Rectal smooth muscle tissue (tissue), 1 donor: ENCODE data around the gene KCNB1.

ENCODE experiments used
- H3K27ac ChIP-seq: one replicate; pipeline ENCODE4 v1.7.0; 2013; ENCODE audit warnings: low read depth, low read length, inconsistent platforms
- H3K27me3 ChIP-seq: one replicate; pipeline ENCODE4 v1.7.0; 2013; ENCODE audit warnings: low read length; ENCODE audit not compliant: control insufficient read depth, insufficient read depth
- H3K36me3 ChIP-seq: one replicate; pipeline ENCODE4 v1.7.0; 2013; ENCODE audit warnings: low read length; ENCODE audit not compliant: control insufficient read depth, insufficient read depth
- H3K4me1 ChIP-seq: one replicate; pipeline ENCODE4 v1.7.0; 2013; ENCODE audit warnings: low read length; ENCODE audit not compliant: control insufficient read depth, insufficient read depth
- H3K4me3 ChIP-seq: one replicate; pipeline ENCODE4 v1.7.0; 2013; ENCODE audit warnings: low read length
- H3K9ac ChIP-seq: one replicate; pipeline ENCODE4 v1.7.0; 2013; ENCODE audit warnings: low read length

KCNB1 gene

GRCh38 chr20:49445176-49445575, 37.3 kb downstream of the KCNB1 start:
- H3K4me3 ChIP-seq: no peak overlapping the region
- H3K36me3 ChIP-seq: no peaks in the 10 kb centered on the region
- H3K27ac ChIP-seq: peak overlapping the region; percentile 89
- H3K27me3 ChIP-seq: no peaks in the 10 kb centered on the region
- no peak overlapping the region for H3K9ac ChIP-seq
- H3K4me1 ChIP-seq: peaks cover 42% of the 10 kb centered on the region

GRCh38 chr20:49444553-49444990, 37.9 kb downstream of the KCNB1 start:
- no peak overlapping the region for H3K9ac ChIP-seq

GRCh38 chr20:49437057-49437456, 45.4 kb downstream of the KCNB1 start:
- H3K4me3 ChIP-seq: no peak overlapping the region
- no peak overlapping the region for H3K27ac ChIP-seq
- peaks cover 7% of the 10 kb centered on the region for H3K4me1 ChIP-seq
- H3K9ac ChIP-seq: no peak overlapping the region
- H3K36me3 ChIP-seq: no peaks in the 10 kb centered on the region
- no peaks in the 10 kb centered on the region for H3K27me3 ChIP-seq

More at GRCh38 chr20:49444553-49444990, 37.9 kb downstream of the KCNB1 start:
- H3K27ac ChIP-seq: peak overlapping the region; percentile 89
- H3K4me3 ChIP-seq: no peak overlapping the region
- H3K4me1 ChIP-seq: peaks cover 43% of the 10 kb centered on the region
- no peaks in the 10 kb centered on the region for H3K36me3 ChIP-seq
- H3K27me3 ChIP-seq: no peaks in the 10 kb centered on the region

- Histone ChIP-seq H3K27ac (no peak overlapping the region), H3K36me3 (no peaks in the 10 kb centered on the region), H3K27me3 (no peaks in the 10 kb centered on the region), H3K4me3 (no peak overlapping the region), H3K9ac (no peak overlapping the region), H3K4me1 (peaks cover 7% of the 10 kb centered on the region)
Measured at GRCh38 chr20:49435639-49436038, 46.8 kb downstream of the KCNB1 start.

GRCh38 chr20:49433333-49433732, 49.1 kb downstream of the KCNB1 start:
- Histone ChIP-seq H3K4me1 (peaks cover under 1% of the 10 kb centered on the region), H3K27me3 (no peaks in the 10 kb centered on the region), H3K27ac (no peak overlapping the region), H3K4me3 (no peak overlapping the region), H3K36me3 (no peaks in the 10 kb centered on the region), H3K9ac (no peak overlapping the region)

GRCh38 chr20:49432550-49432949, 49.9 kb downstream of the KCNB1 start:
- no peak overlapping the region for H3K27ac ChIP-seq
- H3K4me1 ChIP-seq: peaks cover 7% of the 10 kb centered on the region
- no peaks in the 10 kb centered on the region for H3K27me3 ChIP-seq
- H3K4me3 ChIP-seq: no peak overlapping the region
- H3K36me3 ChIP-seq: no peaks in the 10 kb centered on the region
- H3K9ac ChIP-seq: no peak overlapping the region

DNA sequence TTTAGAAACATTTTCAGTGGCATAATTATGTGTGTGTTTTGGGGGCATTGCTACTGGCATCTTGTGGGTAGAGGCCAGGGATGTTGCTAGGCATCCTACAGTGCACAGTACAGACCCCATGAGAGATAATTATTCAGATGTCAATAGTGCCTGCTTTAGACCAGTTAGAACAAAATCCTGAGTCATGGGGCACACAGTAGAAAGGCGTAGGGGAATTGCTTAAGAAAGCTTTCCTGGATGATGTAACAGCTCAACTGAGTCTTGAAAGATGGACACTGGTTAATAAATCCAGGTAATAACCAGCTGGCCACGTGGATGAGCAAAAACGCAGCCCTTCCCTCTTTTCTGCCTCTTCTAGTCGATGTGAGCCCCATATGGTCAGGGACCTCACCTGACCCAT, 51.1 kb downstream of the KCNB1 start:
- no peaks in the 10 kb centered on the region for H3K27me3 ChIP-seq
- H3K36me3 ChIP-seq: no peaks in the 10 kb centered on the region
- H3K4me3 ChIP-seq: no peak overlapping the region
- no peak overlapping the region for H3K27ac ChIP-seq
- peaks cover 7% of the 10 kb centered on the region for H3K4me1 ChIP-seq
- no peak overlapping the region for H3K9ac ChIP-seq

DNA sequence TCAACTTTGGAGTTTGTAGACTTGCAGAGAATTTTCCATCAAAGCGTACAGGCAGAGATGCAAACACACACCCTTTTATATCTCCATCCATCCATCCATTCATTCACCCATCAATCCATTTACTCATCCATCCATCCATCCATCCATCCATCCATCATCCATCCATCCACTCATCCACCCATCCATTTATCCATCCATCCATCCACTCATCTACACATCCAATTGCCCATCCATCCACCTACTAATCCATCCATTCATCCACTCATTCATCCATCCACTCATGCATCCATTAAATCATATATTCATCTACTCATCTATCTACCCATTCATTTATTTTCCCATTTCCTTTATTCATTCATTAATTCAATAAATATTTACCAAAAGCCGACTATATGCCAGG, 52.1 kb downstream of the KCNB1 start:
- no peaks in the 10 kb centered on the region for H3K36me3 ChIP-seq

GRCh38 chr20:49427751-49428518, 54.5 kb downstream of the KCNB1 start:
- no peaks in the 10 kb centered on the region for H3K27me3 ChIP-seq
- peak overlapping the region; percentile 57 for H3K27ac ChIP-seq
- no peak overlapping the region for H3K4me3 ChIP-seq
- H3K9ac ChIP-seq: no peak overlapping the region
- peaks cover 7% of the 10 kb centered on the region for H3K4me1 ChIP-seq
- no peaks in the 10 kb centered on the region for H3K36me3 ChIP-seq

More for the DNA sequence above, 52.1 kb downstream of the KCNB1 start:
- Histone ChIP-seq H3K9ac (no peak overlapping the region), H3K27ac (no peak overlapping the region), H3K27me3 (no peaks in the 10 kb centered on the region), H3K4me3 (no peak overlapping the region), H3K4me1 (peaks cover 7% of the 10 kb centered on the region)

DNA sequence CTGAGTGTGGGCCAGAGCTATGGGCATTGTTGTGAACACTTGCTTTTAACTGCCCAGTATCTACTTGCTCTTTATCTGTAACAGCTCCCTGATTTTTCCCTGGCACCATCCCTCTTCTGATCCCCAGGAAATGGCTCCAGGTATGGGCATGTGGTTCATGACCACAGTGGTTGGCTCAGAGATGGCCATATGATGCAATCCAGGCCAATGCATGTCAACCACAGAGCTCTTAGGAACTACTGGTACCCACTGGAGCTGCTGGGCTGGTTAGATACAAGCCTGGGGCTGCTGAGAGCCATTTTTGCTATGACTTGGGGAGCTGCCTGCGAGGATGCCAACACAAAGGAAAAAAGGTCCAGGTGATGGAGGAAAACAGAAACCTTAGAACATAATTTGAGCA, 55.6 kb downstream of the KCNB1 start:
- Histone ChIP-seq H3K4me3 (no peak overlapping the region), H3K9ac (no peak overlapping the region), H3K4me1 (peaks cover 9% of the 10 kb centered on the region), H3K27me3 (no peaks in the 10 kb centered on the region), H3K36me3 (no peaks in the 10 kb centered on the region), H3K27ac (peak overlapping the region; percentile 57)

DNA sequence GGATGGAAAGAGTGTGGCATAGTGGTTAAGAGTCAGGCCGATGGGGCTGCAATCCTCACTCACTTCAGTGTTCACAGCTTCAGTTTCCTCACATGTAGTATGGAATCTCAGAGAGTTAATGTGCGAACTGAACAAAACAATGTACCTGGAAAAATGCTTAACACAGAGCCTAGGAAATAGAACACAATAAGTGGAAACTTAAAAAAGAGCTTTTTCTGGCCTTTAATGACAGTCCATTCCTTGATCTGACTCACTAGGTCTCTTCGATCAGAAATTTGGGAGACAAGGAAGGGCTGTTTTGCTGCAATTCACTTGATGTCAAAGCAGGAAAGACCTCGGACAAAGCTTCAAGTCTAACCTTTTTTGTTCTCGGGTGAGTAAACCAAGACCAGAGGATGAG, 56.1 kb downstream of the KCNB1 start:
- no peak overlapping the region for H3K4me3 ChIP-seq
- H3K27ac ChIP-seq: peak overlapping the region; percentile 57
- no peak overlapping the region for H3K9ac ChIP-seq
- H3K27me3 ChIP-seq: no peaks in the 10 kb centered on the region
- no peaks in the 10 kb centered on the region for H3K36me3 ChIP-seq
- H3K4me1 ChIP-seq: peaks cover 14% of the 10 kb centered on the region

DNA sequence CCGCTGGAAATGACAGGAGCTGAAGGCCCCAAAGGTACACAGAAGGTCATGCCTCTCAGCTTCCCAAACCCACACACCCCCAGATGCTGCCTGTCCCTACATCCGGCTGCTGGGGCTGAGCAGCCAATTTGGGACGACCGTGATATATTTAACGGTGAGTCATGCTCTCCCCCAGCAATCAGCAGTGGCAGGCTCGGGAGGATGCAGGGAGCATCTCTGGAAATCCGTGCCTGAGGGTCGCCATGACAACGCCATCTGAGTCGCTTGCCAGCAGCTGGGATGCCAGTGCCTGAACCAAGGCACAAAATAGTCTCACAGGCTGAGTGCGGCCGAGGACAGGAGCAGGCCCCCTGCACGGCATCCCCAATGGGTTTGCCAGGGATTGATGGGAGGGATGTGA, 57.9 kb downstream of the KCNB1 start:
- H3K4me1 ChIP-seq: peaks cover 30% of the 10 kb centered on the region
- no peak overlapping the region for H3K27ac ChIP-seq
- no peaks in the 10 kb centered on the region for H3K36me3 ChIP-seq
- no peak overlapping the region for H3K9ac ChIP-seq
- no peak overlapping the region for H3K4me3 ChIP-seq
- no peaks in the 10 kb centered on the region for H3K27me3 ChIP-seq

GRCh38 chr20:49422161-49422560, 60.3 kb downstream of the KCNB1 start:
- Histone ChIP-seq H3K27ac (peak overlapping the region; percentile 82), H3K36me3 (no peaks in the 10 kb centered on the region), H3K4me3 (no peak overlapping the region)

More at GRCh38 chr20:49422161-49422560, 60.3 kb downstream of the KCNB1 start:
- Histone ChIP-seq H3K9ac (no peak overlapping the region), H3K27me3 (no peaks in the 10 kb centered on the region), H3K4me1 (peaks cover 40% of the 10 kb centered on the region)
